Measurements from ENCODE around the gene CREB3L4. TPM values are rescaled to one million over a fixed set of nuclear protein-coding genes. Genes with fewer than 3 reads are reported as not detected.

Gene CREB3L4
- total and polyA plus RNA-seq, 2 donors (not counting 1 experiment from before 2014, with no cell fraction given), result 3.7 to 6.4 TPM

DNA sequence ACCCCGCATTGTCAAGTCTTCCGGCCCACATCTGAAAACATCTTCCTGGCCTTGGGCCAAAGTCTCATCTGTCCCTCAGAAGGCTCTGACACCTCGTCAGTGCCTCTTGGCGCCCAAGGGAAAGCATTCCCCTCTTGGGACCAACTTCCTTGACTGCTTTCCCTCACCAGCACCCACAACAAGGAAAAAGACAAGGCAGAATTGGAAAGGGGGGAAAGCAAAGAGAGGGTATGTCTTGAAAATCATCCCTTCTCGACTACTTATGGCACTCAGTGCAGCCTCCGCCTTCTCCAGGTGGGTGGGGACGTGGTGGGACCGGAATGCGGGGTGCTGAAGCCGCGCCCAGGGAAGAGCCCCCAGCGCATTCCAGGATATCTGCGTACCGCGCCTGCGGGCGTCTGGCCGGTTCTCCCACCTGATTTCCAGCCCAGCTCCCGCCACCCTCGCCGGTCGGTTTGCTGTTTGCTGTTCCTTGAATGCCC lies 3.8 kb upstream of the CREB3L4 start:
- Histone ChIP-seq H3K4me3 (replicated peaks in 1 of 4; ENCODE audit: control extremely low read depth in 1 of 4, insufficient read depth in 1 of 4, low read depth in 3 of 4, low read length in 4 of 4) (peak overlapping the region; percentile 72 to 88 (median 78)), H3K36me3 (ENCODE audit: control insufficient read depth, insufficient read depth, low read length) (peaks cover 4% of the 10 kb centered on the region), H3K27ac (ENCODE audit: insufficient read depth, low read length) (peak overlapping the region; percentile 91), H3K4me1 (ENCODE audit: control insufficient read depth, extremely low read depth, insufficient read depth, low read length) (peaks cover 20% of the 10 kb centered on the region), H3K9ac (ENCODE audit: insufficient read depth, low read length) (peak overlapping the region; percentile 88), H3K9me3 (ENCODE audit: control insufficient read depth, insufficient read depth, low read depth, low read length) (no peaks in the 10 kb centered on the region), H3K79me2 (ENCODE audit: control insufficient read depth, insufficient read depth, low read length) (peaks cover 12% of the 10 kb centered on the region), H3K27me3 (ENCODE audit: control insufficient read depth, insufficient read depth, low read length) (no peaks in the 10 kb centered on the region), H2AFZ (ENCODE audit: low read length) (peak overlapping the region; percentile 75), H4K20me1 (ENCODE audit: control insufficient read depth, extremely low read depth, insufficient read depth, low read length) (no peaks in the 10 kb centered on the region), H3K4me2 (ENCODE audit: extremely low read depth, insufficient read depth, low read length) (peak overlapping the region; percentile 99)
- TF ChIP-seq EZH2 (IDR thresholded peaks at IDR 0.05; ENCODE audit: low read length, missing control alignments), result no peak
- TF ChIP-seq, protein P1, sequence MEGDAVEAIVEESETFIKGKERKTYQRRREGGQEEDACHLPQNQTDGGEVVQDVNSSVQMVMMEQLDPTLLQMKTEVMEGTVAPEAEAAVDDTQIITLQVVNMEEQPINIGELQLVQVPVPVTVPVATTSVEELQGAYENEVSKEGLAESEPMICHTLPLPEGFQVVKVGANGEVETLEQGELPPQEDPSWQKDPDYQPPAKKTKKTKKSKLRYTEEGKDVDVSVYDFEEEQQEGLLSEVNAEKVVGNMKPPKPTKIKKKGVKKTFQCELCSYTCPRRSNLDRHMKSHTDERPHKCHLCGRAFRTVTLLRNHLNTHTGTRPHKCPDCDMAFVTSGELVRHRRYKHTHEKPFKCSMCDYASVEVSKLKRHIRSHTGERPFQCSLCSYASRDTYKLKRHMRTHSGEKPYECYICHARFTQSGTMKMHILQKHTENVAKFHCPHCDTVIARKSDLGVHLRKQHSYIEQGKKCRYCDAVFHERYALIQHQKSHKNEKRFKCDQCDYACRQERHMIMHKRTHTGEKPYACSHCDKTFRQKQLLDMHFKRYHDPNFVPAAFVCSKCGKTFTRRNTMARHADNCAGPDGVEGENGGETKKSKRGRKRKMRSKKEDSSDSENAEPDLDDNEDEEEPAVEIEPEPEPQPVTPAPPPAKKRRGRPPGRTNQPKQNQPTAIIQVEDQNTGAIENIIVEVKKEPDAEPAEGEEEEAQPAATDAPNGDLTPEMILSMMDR (conservative IDR thresholded peaks at IDR 0.05 in 1 of 2, IDR thresholded peaks at IDR 0.05 in 1 of 2; ENCODE audit: low read depth in 1 of 2, low read length in 2 of 2), result no peak
- DNase-seq (ENCODE audit: low read depth in 2 of 2), result peak in 1 of 2 donors; percentile 72

DNA sequence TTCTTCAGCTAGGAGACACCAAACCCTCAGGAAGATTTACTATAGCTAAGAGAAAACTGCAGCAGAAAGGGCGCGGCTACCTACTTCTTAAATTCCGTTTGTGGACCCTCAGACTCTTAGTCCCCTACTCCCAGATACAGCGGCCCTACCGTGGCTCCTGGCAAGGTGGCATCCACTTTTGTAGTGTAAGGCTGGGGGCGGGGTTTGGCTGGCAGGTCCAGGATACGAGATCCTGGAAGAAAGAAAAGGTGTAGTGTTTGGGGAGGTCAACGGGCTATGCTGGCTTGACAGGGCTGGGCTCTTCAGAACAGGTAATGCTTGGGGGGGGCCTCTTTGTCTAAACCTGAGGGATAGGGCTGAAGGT lies 280 bp downstream of the CREB3L4 start:
- H3K36me3 ChIP-seq (ENCODE audit: control insufficient read depth, insufficient read depth, low read length), result peaks cover 2% of the 10 kb centered on the region
- TF ChIP-seq, protein P1 (conservative IDR thresholded peaks at IDR 0.05 in 1 of 2, IDR thresholded peaks at IDR 0.05 in 1 of 2; ENCODE audit: low read depth in 1 of 2, low read length in 2 of 2), result no peak
- no peak for TF ChIP-seq EZH2 (IDR thresholded peaks at IDR 0.05; ENCODE audit: low read length, missing control alignments)
- H3K9me3 ChIP-seq (ENCODE audit: control insufficient read depth, insufficient read depth, low read depth, low read length), result no peaks in the 10 kb centered on the region
- H3K27ac ChIP-seq (ENCODE audit: insufficient read depth, low read length), result no peak overlapping the region
- H3K9ac ChIP-seq (ENCODE audit: insufficient read depth, low read length), result no peak overlapping the region
- no peak for DNase-seq (ENCODE audit: low read depth in 2 of 2)
- H3K79me2 ChIP-seq (ENCODE audit: control insufficient read depth, insufficient read depth, low read length), result peaks cover 1% of the 10 kb centered on the region
- H3K27me3 ChIP-seq (ENCODE audit: control insufficient read depth, insufficient read depth, low read length), result no peaks in the 10 kb centered on the region
- peak overlapping the region; percentile 62 to 90 (median 81) for H3K4me3 ChIP-seq (replicated peaks in 1 of 4; ENCODE audit: control extremely low read depth in 1 of 4, insufficient read depth in 1 of 4, low read depth in 3 of 4, low read length in 4 of 4)
- peak overlapping the region; percentile 92 for H2AFZ ChIP-seq (ENCODE audit: low read length)
- peak overlapping the region; percentile 99 for H3K4me2 ChIP-seq (ENCODE audit: extremely low read depth, insufficient read depth, low read length)
- no peaks in the 10 kb centered on the region for H4K20me1 ChIP-seq (ENCODE audit: control insufficient read depth, extremely low read depth, insufficient read depth, low read length)
- H3K4me1 ChIP-seq (ENCODE audit: control insufficient read depth, extremely low read depth, insufficient read depth, low read length), result peaks cover 9% of the 10 kb centered on the region

DNA sequence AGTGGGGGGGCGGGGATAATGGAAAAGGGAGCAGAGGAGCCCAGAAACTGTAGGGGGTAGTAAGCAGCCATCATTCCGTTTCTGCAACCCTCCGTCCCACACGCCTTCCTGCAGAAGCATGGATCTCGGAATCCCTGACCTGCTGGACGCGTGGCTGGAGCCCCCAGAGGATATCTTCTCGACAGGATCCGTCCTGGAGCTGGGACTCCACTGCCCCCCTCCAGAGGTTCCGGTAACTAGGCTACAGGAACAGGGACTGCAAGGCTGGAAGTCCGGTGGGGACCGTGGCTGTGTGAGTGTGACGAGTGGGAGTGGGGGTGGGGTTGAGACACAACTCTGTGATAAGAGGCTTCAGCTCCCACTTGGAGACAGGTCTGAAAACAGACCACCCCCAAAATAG lies 706 bp downstream of the CREB3L4 start:
- Histone ChIP-seq H3K9ac (ENCODE audit: insufficient read depth, low read length) (no peak overlapping the region), H3K4me1 (ENCODE audit: control insufficient read depth, extremely low read depth, insufficient read depth, low read length) (peaks cover 9% of the 10 kb centered on the region), H3K36me3 (ENCODE audit: control insufficient read depth, insufficient read depth, low read length) (peaks cover 2% of the 10 kb centered on the region), H4K20me1 (ENCODE audit: control insufficient read depth, extremely low read depth, insufficient read depth, low read length) (no peaks in the 10 kb centered on the region), H3K27me3 (ENCODE audit: control insufficient read depth, insufficient read depth, low read length) (no peaks in the 10 kb centered on the region), H3K4me3 (replicated peaks in 1 of 4; ENCODE audit: control extremely low read depth in 1 of 4, insufficient read depth in 1 of 4, low read depth in 3 of 4, low read length in 4 of 4) (peak overlapping the region; percentile 62 to 90 (median 81)), H3K4me2 (ENCODE audit: extremely low read depth, insufficient read depth, low read length) (peak overlapping the region; percentile 99), H3K79me2 (ENCODE audit: control insufficient read depth, insufficient read depth, low read length) (no peaks in the 10 kb centered on the region), H2AFZ (ENCODE audit: low read length) (peak overlapping the region; percentile 69), H3K9me3 (ENCODE audit: control insufficient read depth, insufficient read depth, low read depth, low read length) (no peaks in the 10 kb centered on the region), H3K27ac (ENCODE audit: insufficient read depth, low read length) (no peak overlapping the region)
- no peak for DNase-seq (ENCODE audit: low read depth in 2 of 2)
- TF ChIP-seq, protein P1 (conservative IDR thresholded peaks at IDR 0.05 in 1 of 2, IDR thresholded peaks at IDR 0.05 in 1 of 2; ENCODE audit: low read depth in 1 of 2, low read length in 2 of 2), result no peak
- TF ChIP-seq EZH2 (IDR thresholded peaks at IDR 0.05; ENCODE audit: low read length, missing control alignments), result no peak

All from fibroblast of lung (primary cell).